Body of pancreas (tissue), 4 donors: ENCODE data around the gene LPP. TPM values are rescaled to one million over a fixed set of nuclear protein-coding genes. Genes with fewer than 3 reads are reported as not detected.

Source experiments
- ATAC-seq: fragments of 150-250 bp; one replicate; pipeline ENCODE4 v1.9.1; 2016
- DNase-seq, 4 donors: peaks; one replicate each; pipeline ENCODE4 v3.0.0-alpha.2; 2019
- H3K27ac ChIP-seq, 4 donors: fragments of 200-600 bp; sonication (generic); 1 replicate in 3 of 4; 2 replicates in 1 of 4; pipeline versions ENCODE4 v1.5.1 to v1.6.1; 2016 to 2019; ENCODE audit warnings: mild to moderate bottlenecking in 1 of 4, mixed read lengths in 1 of 4, moderate library complexity in 1 of 4
- H3K27me3 ChIP-seq, 2 donors: fragments of 200-600 bp; sonication (generic); one replicate each; pipeline ENCODE4 v1.6.0; 2016; ENCODE audit warnings: mild to moderate bottlenecking in 1 of 2
- H3K36me3 ChIP-seq, 2 donors: fragments of 200-600 bp; sonication (generic); replicated peaks in 1 of 2; 2 replicates each; pipeline ENCODE4 v1.5.1; 2016; ENCODE audit warnings: low read depth in 2 of 2; ENCODE audit not compliant: insufficient read depth in 1 of 2
- H3K4me1 ChIP-seq: fragments of 200-600 bp; sonication (generic); one replicate; pipeline ENCODE4 v1.6.0; 2016
- H3K4me3 ChIP-seq, 2 donors: fragments of 200-600 bp; sonication (generic); 1 replicate in 1 of 2; 2 replicates in 1 of 2; pipeline ENCODE4 v1.5.1; 2016 to 2019
- H3K9me3 ChIP-seq, 3 donors: fragments of 200-600 bp; sonication (generic); 1 replicate in 2 of 3; 2 replicates in 1 of 3; pipeline ENCODE4 v1.5.1; 2016
- POLR2A ChIP-seq, 3 donors: fragments of 450-650 bp; IDR thresholded peaks; one replicate each; pipeline ENCODE4 v1.6.1; 2016; ENCODE audit warnings: antibody characterized with exemption in 3 of 3, mild to moderate bottlenecking in 2 of 3
- WGBS, 2 donors: methylation state at CpG; one replicate each; pipeline ENCODE4 v1.1.5; 2017; 5-methylcytosine and 5-hydroxymethylcytosine counted together
- intact Hi-C: fragments of 100-400 bp; cut with DNase I; formaldehyde crosslinking; loops from one replicate; pipeline ENCODE4 v1.15.1; 2023
- total RNA-seq, 2 donors: library from RNA; depleted of rRNA; stranded (reverse); fragments of >200 nt; gene quantifications; one replicate each; pipeline ENCODE4 v1.1.0, GENCODE V29; 2016
- TF ChIP-seq, protein P1 (sequence below), 7 experiments: fragments of 450-650 bp in 4 of 7; fragments of 200-600 bp in 3 of 7; sonication (generic) in 3 of 7; IDR thresholded peaks; one replicate each; pipeline ENCODE4 v1.5.1; 2016 to 2019; ENCODE audit warnings: antibody characterized with exemption in 7 of 7

LPP gene
- total RNA-seq, 2 donors from 2014 or later: 60.6 to 65.1 TPM

DNA sequence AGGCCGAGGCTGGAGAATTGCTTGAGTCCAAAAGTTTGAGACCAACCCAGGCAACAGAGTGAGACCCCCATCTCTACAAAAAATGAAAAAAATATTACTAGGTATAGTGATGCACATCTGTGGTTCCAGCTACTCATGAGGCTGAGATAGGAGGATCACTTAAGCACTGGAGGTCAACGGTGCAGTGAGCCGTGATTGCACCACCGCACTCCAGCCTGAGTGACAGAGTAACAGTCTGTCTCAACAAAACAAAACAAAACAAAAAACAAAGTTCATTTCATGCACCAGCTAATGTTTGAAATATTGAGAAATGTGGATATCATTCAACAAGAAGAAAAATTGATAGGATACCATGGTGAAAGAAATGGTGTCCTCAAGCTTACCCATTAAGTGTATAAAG is 567.4 kb downstream of the LPP start:
- ATAC-seq: no peak
- intact Hi-C loops: no loop called here

DNA sequence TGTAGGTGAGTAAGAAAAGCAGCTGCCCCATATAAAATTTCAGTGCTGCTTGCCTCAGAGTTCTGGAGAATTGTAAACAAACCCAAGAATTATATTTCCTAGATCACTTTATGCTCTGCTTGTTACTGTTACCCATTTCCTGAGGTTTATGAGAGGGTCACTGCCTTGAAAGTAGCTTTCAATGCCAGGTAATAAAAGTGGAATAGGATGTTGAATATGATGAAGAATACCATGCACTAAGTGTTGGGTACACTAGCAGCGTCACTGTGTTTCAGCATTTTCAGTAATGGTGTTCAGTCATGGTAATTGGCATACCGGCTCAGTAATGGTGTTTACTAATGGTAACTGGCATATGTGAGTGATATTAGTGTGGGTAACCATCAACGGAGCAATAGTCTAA is 568.0 kb downstream of the LPP start:
- intact Hi-C loops: no loop called here
- no peak for TF ChIP-seq POLR2A (IDR thresholded peaks at IDR 0.05)
- Histone ChIP-seq H3K27ac (no peak overlapping the region), H3K27me3 (no peaks in the 10 kb centered on the region), H3K4me3 (no peak overlapping the region), H3K36me3 (no peaks in the 10 kb centered on the region), H3K4me1 (peaks cover 4% of the 10 kb centered on the region), H3K9me3 (no peaks in the 10 kb centered on the region)
- DNase-seq (no peak), ATAC-seq (no peak)
- WGBS, 2 donors: 90 to 96% methylated on average over 3 of the region's 3 CpGs

More for the DNA sequence above, 567.4 kb downstream of the LPP start:
- Histone ChIP-seq H3K4me3 (no peak overlapping the region), H3K36me3 (no peaks in the 10 kb centered on the region), H3K27me3 (no peaks in the 10 kb centered on the region), H3K4me1 (peaks cover 4% of the 10 kb centered on the region), H3K27ac (no peak overlapping the region), H3K9me3 (no peaks in the 10 kb centered on the region)
- no peak for DNase-seq
- TF ChIP-seq POLR2A (IDR thresholded peaks at IDR 0.05): no peak
- TF ChIP-seq, protein P1, sequence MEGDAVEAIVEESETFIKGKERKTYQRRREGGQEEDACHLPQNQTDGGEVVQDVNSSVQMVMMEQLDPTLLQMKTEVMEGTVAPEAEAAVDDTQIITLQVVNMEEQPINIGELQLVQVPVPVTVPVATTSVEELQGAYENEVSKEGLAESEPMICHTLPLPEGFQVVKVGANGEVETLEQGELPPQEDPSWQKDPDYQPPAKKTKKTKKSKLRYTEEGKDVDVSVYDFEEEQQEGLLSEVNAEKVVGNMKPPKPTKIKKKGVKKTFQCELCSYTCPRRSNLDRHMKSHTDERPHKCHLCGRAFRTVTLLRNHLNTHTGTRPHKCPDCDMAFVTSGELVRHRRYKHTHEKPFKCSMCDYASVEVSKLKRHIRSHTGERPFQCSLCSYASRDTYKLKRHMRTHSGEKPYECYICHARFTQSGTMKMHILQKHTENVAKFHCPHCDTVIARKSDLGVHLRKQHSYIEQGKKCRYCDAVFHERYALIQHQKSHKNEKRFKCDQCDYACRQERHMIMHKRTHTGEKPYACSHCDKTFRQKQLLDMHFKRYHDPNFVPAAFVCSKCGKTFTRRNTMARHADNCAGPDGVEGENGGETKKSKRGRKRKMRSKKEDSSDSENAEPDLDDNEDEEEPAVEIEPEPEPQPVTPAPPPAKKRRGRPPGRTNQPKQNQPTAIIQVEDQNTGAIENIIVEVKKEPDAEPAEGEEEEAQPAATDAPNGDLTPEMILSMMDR (IDR thresholded peaks at IDR 0.05): no peak
- 95 to 99% methylated on average over 4 of the region's 4 CpGs for WGBS, 2 donors

DNA sequence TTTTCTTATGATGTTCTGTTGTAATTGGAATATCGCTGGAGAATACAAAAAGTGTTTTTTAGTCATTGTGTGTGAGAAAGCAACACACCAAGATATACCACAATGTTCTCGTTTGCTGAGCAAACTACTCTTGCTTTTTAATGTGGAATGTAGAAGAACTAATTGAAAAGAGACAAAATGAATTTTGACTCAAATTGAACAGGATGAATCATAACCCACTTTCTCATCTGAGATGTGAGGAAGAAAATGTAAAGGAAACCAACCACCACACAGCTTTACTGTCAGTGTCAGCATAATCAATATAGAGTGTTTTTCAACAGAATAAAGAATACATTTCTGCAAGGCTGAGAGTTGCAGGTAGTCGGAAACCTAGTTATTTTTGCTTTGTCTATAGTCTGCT is 569.0 kb downstream of the LPP start:
- Histone ChIP-seq H3K4me3 (no peak overlapping the region), H3K27me3 (no peaks in the 10 kb centered on the region), H3K4me1 (peaks cover 4% of the 10 kb centered on the region), H3K9me3 (no peaks in the 10 kb centered on the region), H3K36me3 (no peaks in the 10 kb centered on the region), H3K27ac (no peak overlapping the region)
- ATAC-seq (no peak), DNase-seq (no peak)
- intact Hi-C loops: no loop called here
- TF ChIP-seq POLR2A (IDR thresholded peaks at IDR 0.05): no peak
- TF ChIP-seq, protein P1 (IDR thresholded peaks at IDR 0.05): no peak
- WGBS, 2 donors: 77 to 98% methylated on average over 3 of the region's 3 CpGs

DNA sequence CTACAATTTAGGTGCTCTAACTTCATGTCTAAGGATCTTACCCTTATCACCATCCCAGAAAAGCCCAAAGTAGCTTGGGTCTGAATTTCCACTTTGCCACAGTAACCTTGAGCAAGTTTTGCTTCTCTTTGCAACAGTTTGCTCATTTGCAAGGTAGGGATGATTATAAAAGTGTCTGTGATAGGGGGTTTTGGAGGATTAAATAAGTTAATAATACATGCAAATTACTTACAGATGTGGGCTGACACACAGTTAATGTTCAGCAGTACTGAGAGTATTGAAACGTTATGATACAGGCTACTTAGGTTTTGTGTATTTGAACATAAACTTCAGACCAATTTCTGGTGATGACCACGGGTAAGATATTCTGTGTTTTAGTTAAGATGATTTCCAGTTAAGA is 573.1 kb downstream of the LPP start:
- no peak for TF ChIP-seq POLR2A (IDR thresholded peaks at IDR 0.05)
- TF ChIP-seq, protein P1 (IDR thresholded peaks at IDR 0.05): no peak
- Histone ChIP-seq H3K9me3 (no peaks in the 10 kb centered on the region), H3K4me3 (no peak overlapping the region), H3K4me1 (no peaks in the 10 kb centered on the region), H3K36me3 (no peaks in the 10 kb centered on the region), H3K27ac (no peak overlapping the region), H3K27me3 (no peaks in the 10 kb centered on the region)
- ATAC-seq (no peak), DNase-seq (no peak)
- intact Hi-C loops: no loop called here
- 85 to 89% methylated on average over 2 of the region's 2 CpGs for whole genome bisulfite sequencing, 2 donors

DNA sequence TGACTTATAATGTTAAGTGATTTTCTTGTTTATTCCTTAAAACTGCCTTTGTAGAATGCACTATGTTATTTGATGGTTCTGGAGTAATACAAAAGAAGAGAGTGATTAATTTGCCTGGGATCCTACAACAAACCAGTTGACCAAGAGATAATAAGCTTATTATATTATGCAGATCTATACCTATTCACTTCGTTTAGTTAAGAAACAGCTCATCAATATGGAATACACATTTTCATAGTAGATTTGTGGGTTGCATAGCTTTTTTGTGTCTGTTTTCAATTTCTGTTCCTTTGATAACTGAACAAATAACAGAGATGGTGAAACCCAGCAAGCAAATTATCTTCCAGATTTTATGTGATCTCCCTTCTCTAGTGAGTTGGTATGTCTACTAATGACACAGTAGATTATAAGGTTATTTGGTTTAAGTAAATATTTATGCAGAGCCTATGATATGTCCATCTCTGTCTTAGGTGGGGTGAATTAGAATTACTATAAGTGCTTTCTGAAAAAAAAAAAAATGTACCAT is 574.5 kb downstream of the LPP start:
- H3K36me3 ChIP-seq: no peaks in the 10 kb centered on the region
- no peaks in the 10 kb centered on the region for H3K4me1 ChIP-seq
- H3K27ac ChIP-seq: no peak overlapping the region
- H3K9me3 ChIP-seq: no peaks in the 10 kb centered on the region
- WGBS, 2 donors: 0 to 58% methylated on average over 1 of the region's 1 CpG
- H3K4me3 ChIP-seq: no peak overlapping the region
- no peak for TF ChIP-seq POLR2A (IDR thresholded peaks at IDR 0.05)
- TF ChIP-seq, protein P1 (IDR thresholded peaks at IDR 0.05): no peak
- ATAC-seq (no peak), DNase-seq (no peak)
- H3K27me3 ChIP-seq: no peaks in the 10 kb centered on the region
- intact Hi-C loops: no loop called here
